Amniotic stem cell (primary cell): ENCODE data around the gene PLA2G15.

ENCODE experiments used
- DNase-seq: peaks from one replicate; lab custom pipeline; 2025; lab: John Stamatoyannopoulos, UW

Gene PLA2G15

DNA sequence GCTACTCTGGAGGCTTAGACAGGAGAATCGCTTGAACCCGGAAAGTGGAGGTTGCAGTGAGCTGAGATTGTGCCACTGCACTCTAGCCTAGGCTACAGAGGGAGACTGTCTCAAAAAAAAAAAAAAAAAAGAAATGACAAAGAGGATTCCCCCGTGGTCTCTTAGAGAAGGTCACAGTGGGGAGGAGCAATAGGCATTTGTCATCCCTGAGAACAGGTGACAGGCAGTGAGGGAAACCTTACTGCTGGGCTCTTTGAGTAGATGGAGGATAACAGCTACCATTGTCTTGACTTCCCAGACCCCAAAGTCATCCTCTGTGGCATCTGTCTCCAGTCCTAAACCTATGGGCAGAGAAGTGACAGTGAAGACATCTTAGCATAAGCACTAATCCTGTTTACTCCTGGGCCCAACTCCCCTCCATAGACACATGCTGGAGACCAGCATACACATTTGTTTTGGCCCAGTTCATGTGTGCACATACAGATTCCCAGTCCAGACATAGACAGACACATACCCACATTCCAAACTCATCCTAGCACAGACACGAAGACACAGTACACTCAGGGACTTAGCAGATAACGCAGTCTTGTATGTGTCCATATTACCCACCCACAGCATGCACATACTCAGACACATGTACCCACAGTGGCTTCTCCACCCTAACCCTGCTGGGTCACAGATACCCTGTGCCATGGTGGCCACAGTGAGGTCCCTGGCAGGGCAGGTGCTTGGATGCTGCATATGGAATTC is 11.9 kb upstream of the PLA2G15 start:
- no peak for DNase-seq

DNA sequence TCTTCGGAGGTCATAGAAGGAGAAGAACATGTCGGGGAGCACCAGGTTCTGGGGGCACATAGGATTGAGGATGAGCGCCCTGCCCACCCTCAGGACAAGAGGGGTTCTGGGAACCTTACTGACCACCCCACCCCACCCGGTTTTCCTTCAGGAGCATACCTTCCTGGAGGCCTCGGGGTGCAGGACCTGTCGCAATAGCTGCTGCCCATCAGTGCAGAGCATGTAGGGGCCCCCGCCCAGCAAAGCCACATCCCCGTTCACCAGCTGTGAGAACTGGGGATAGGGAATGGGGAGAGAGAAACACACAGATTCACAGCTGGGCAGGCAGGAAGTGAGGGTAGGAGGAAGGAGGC is 11.4 kb upstream of the PLA2G15 start:
- no peak for DNase-seq

DNA sequence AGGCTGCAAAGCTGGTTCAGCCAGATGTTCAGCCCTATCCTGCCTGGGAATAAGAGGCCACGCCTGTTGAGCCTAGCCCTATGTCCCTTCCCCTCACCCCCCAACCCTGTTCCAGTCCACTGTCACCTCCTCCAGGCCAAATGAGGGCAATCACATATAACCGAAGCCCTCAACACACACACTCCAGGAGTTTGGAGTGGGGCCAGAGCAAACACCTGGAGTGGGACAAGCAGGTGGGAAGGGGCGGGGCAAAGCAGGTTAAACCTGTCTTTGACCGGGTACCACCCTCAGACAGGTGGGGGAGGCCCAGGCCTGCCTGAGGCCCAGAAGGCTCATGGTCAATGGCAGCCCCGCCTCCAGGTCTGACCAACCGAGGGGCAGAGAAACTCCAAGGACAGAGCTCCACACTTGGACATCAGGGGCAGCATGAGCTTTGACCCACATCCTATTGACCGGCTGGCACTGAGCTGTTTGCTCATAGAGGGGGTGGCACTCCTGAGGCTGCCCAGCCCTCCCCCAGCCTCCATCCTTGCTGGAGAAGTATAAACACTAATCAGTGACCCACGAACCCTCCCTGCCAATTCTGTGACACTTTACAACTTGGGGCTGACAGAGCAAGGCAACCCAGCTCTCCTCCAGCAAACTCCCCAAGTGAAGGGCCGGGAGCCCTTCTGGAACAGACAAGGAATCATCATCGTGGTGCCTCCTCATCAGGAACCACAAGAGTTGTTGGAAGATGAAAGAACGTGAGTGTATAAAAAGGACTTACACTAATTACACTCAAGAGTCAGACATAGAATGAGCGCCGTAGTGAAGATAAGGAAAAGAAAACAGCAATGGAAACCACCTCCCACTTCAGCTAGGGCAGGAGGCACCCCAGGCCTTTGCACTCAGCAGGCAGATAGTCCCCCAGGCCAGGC is 10.7 kb upstream of the PLA2G15 start:
- no peak for DNase-seq

DNA sequence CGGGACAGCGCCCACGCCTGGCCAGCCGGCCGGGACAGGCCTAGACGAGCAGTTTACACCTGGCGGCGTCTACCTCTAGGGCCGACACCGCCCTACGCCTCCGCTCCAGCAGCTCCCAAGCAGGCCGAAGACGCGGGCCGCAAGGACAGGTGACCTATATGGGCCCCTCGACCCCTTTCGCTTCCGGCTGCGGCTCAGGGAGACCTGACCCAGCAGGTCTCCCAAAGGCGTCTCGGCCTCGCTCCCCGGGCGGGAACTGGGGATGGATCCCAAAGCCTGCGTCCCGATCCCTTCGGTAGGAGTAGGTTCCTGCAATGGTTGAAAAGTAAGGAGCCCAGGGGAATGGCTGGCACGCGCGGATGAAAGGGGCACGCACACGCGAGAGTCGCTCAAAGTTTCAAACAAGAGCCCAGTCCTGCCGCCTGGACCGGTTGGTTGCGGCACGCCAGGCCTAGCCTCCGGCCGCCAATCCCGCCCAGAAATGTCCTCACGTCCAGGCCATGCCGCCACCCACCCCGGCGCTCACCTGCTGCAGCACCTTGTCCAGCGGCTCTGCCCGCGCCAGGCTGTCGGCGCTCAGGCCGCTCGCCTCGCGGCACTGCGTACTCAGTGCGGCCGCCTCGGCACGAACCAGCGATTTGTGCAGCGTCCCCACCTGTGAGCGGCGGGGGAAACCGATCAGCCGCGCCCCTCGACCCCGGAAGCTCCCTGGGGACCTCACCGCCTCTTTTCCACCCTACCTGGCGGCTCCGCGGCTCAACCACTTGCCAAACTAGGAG is 9.9 kb upstream of the PLA2G15 start:
- no peak for DNase-seq

DNA sequence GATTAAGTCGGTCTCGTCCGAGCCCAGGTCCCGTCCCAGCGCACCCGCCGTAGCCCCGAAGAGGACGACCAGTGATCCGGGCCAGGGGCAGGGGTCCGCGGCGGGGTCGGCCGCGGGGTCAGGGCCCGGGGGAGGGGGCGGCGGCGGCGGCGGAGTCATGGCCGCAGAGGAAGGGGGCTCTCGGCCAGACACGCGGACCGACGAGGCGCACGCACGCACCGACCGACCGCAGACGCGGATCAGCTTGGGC is 9.4 kb upstream of the PLA2G15 start, which contains the start of gene ESRP2:
Gene ESRP2 (minus strand): TSS at position 241 of the 250 bp plus-strand sequence. CDS start 82 bp downstream, at position 159.
- DNase-seq, result no peak

DNA sequence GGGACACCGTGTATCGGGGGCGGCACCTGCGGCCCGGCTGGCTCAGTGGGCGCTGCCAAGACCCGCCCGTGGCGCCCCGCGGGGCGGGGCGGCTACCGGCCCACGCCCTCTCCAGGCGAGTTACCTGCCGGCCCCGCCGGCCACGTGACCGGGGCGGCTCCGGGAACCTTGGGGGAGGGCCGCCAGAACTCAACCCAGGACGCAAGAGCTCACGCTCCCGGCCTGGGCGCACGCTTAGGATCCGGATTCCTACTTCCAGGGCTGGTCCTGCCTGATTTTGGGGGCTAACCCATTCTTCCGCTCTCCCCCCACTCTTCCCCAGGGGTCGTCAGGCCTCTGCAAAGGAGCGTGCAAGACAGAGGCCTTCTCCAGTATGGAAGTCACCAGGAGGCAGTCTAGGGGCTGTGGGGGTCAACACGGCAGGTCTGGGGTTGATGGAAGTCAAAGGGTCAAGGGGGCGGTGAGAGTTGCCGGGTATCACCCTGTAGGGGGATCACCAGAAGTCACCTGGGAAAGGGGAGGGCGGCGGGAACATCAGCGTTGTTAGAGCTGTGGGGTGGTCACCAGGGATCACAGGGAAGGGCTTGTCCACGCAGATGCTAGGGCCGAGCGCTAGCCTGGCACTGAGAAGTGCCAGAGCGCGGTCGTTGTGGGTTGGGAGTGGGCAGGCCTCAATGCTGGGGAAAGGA is 8.9 kb upstream of the PLA2G15 start:
- DNase-seq, result no peak

DNA sequence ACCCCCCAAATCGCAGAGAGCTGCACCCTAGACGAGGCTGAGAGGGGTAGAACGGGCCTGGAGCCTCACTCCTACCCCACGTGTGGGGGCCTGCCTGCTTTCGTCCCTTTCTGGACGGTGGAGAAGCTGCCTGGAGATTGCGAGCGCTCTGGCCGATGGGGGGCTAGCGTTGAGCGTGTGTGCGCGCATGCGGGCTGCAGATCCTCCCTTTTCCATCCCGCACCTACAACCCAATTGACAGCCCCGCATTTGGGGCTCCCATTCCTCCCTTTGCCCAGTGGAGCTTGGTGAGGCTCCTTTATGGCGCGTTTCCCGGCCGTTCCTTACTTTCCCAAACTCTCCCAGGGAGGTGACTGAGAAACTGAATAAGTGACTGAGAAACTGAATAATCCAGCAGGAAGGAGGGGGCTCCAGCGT is 8.3 kb upstream of the PLA2G15 start:
- DNase-seq, result no peak

DNA sequence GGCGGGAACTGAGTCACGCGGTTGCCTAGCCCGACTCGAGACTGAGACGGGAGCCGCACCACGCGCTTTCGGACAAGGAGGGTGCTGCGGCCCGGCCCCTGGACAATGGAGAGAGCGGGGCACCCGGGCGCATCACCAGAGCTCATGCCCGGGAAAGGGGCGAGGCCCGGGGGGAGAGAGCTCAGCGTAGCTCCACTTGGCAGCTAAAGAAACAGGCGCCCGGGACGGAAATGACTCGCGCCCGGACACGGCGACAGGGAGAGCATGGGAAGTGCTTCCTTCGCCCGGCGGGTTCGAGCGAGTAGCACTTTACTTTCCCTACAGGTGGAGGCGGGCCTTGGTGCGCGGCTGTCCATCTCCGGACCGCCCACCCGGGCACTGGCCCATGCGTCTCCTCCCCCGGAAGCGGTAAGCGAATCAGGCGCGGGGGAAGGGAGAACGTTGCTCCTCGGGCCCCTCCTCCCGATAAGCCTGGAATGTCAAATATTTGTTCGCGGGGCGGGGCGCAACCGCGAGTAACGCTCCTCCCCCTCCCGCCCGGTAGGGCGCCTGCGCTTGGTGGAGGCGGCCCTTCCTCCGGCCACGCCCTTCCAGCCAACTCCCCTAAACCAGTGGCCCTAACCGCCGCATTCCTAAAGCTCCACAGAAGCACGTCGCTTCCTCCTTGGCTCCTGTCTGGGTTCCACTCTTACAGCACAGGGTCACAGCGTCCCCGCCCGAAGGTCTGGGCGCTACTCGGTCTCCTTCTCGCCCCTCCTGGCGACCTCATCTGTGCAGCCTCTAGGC is 7.7 kb upstream of the PLA2G15 start:
- DNase-seq, result peak; percentile 94

DNA sequence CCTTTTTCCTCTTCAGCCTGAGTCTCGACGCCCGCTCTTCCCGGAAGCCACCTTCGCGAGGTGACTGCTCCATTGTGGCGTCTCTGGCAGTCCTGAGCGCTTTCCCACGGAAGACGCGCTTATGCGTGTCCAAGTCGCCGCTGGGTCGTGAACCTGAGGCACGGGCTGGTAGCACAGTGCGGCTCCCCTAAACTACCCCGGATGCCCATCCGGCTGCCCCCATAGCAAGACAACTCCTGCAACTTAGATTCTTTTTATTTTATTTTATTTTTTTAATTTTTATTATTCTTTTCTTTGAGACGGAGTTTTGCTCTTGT is 7.2 kb upstream of the PLA2G15 start:
- no peak for DNase-seq

DNA sequence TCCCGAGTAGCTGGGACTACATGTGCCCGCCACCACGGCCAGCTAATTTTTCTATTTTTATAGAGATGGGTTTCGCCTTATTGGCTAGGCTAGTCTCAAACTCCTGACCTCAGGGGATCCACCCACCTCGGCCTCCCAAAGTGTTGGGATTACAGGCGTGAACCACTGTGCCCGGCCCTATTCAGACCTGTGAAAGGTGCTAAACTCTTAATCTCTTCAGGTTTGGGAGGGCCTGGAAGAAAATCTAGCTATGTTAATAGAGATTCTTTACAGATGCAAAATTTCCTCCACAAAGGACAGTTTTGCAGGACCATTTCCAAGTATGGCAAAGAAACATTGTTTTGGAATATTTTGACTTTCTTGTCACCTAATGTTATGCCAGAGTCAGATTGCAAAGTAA is 3.1 kb upstream of the PLA2G15 start:
- DNase-seq, result no peak

DNA sequence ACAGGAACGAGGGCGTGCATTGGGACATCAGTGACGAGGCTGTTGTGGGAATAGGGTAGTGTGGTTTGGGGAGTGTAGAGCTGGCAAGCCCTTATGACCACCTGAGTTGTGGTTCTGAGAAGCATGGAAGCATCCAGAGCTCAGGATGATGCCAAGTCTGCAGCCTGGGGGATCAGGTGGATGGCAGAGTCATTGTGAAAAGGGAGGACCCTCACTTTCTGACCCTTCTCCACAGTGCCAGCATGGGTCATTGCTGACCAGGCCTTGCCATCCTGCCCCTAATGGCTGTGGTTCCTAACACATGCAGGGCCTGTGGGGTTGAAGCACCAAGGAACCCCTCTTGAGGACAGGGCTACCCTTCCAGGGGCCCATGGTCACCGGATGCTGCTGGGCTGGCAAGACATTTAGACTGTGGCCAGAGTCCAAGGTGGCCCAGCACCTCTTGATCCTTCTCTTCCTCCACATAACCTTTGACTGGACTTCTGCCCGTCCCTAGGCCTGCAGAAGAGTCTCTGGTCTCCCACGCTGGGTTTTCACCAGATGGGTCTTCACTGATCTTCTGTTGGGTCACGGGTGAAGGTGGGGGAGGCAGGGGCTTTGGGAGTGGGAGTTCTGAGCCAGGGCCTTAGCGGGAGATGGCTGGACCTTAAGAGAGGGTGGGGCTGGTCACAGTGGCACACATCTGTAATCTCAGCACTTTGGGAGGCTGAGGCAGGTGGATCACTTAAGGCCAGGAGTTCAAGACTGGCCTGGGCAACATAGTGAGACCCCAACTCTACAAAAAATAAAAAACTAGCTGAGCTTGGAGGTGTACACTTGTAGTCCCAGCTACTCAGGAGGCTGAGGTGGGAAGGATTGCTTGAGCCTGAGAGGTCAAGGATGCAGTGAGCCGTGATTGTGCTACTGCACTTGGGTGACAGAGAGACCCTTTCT is 2.0 kb upstream of the PLA2G15 start:
- DNase-seq, result no peak

DNA sequence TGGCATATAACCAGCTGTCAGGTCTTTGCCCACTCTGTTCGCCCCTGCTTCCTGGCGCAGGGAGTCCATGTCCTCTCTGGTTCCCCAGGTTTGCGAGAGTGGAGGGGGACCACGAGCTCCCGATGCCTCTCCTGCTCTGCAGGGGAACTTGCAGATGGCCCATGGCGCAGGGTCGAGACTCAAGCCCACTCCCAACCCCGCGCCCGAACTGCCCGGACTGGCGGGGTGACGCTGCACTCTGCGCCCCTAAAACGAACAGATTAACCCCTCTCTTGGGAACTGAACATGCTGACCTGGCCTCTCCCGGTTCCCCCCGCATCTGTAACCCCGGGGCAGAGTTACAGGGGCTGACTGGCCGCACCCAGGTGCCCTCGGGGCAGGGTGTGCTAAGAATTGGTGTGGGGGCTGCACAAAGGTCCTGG is 681 bp upstream of the PLA2G15 start:
- no peak for DNase-seq

DNA sequence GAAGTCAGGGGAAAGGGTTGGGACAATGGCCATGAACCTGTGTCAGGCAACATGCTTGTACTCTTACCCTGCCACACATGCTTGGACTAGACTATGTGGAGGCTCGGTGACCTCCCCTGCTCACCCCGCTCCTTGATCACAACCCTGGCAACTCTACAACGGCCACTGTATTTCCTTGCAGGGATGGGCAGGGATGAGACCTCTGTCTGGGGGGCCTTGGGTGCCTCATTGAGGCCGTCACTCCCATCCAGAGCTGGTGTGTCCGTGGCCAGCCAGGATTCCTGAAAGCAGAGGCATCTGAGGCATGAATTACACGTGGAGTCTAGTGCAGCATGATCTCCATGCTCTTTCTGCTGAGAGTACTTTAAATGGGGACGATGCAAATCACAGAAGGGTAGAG is 948 bp downstream of the PLA2G15 start:
- no peak for DNase-seq

DNA sequence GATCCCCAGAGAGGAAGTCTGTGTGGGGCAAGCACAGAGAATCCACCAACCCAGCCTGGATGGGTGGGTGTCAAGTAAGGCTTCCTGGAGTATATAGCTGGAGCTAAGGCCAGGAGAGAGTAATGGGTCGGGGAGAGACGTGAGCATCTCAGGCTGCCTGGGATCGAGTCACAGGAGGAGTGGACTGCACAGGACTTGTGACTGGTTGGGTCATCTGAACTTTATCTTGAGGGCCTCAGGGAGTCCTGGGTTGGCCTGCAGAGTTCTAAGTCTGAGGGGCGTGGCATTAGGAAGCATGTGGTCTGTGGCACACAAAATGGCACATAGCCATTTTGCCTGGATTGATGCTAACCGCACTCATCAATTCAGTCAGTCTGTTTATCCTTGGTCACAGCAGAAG is 1.5 kb downstream of the PLA2G15 start:
- DNase-seq, result no peak

DNA sequence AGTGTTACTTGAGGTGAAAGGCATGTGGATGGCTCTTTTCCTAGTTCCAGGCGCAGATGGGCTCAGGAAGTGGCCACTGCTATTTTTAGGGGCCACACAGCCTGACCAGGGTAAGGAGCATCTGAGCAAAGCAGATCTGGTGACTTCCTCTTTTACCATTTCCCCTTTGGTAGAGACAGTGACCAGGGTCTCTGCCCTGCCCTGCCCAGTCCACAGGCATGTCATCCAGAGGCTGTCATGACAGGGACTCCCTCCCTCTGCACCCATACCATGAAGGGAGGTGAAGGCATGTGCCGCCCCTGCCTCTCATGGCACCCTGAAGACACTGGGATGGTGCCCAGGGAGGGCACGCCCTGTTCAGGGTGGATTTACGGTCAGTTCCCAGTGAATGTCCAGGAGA is 2.2 kb downstream of the PLA2G15 start:
- no peak for DNase-seq

DNA sequence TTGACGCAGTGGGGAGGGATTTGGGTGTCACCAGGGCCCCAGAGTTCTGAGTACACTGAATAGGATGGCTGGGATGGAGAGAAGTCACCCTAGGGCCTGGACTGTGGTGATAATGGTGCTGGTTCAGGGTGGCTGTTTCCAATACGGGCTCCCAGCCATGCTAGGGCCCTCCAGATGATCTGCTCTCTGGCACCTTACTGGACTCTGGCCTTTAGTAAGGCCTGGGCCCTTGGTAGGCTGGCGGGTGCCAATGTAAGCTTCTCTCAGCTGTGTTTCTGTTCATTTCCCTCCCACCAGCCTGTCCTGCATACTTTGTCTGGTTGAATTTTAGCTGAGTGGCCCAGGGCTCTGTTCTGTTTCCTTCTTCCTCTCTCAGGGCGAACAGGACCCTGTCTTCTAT is 2.8 kb downstream of the PLA2G15 start:
- no peak for DNase-seq

DNA sequence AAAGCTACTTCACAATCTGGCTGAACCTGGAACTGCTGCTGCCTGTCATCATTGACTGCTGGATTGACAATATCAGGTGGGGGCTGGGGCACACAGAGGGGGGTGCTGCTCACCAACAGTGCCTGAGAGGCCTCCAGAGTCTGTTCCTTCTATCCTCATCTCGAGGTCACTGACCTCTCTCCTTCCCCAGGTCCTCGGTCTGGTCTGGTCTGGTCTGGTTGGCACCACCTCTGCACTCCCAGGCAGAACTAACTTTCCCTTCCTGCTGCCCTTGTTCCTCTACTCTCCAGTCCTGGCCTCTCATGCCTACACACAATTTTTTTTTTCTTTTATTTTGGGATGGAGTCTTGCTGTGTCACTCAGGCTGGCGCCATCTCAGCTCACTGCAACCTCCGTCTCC is 4.2 kb downstream of the PLA2G15 start:
- DNase-seq, result no peak

DNA sequence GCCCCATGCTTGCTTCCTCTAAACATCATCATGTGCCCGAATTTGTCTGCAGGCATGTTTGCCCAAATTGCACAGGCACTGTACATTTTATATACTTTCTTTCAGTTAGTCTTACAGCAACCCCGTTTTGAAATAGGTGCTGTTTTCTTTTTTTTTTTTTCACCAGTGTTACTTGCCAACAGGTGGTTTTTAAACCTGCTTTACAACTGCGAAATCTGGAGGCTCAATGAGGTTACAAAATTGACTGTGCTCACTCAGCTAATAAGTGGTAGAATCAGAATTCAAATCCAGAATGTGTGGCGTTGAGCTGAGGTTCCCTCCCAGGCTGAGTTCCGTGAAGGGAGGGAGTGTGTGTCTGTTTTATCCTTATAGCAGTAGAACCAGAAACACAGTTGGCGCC is 5.8 kb downstream of the PLA2G15 start:
- no peak for DNase-seq

DNA sequence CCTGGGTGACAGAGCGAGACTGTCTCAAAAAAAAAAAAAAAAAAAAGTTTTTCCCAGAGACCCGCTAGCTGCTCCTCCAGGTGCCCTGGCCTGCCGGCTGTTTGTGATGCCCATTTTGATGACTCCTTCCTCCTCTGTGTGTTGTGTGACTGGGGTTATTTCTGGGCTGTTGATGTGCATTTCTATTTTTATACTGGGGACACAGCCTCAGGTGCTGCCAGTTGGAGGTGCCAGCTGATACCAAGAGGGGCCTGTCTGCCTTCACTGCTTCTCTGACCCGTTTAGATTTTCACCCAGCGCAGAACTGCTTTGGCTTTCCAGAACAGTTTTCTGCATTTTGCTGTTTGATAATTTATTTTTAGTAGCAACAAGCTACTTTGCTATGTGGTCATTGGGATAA is 6.7 kb downstream of the PLA2G15 start:
- DNase-seq, result no peak

DNA sequence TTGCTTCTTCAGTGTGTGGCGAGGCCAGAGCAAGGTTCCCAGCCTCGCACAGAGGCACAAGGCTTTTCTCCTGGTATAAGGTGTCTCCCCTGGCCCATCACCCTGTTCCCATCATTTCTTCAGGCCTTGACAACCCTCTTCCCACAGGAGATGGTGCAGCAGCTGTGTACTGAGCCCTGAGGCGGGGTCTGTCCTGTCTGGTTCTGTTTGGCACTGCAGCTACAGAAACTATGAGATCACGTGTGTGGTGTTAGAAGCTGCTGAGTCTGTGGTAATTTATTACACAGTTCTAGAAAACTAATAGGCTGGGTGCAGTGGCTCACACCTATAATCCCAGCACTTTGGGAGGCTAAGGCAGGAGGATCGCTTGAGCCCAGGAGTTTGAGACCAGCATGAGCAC is 7.2 kb downstream of the PLA2G15 start:
- DNase-seq, result no peak

DNA sequence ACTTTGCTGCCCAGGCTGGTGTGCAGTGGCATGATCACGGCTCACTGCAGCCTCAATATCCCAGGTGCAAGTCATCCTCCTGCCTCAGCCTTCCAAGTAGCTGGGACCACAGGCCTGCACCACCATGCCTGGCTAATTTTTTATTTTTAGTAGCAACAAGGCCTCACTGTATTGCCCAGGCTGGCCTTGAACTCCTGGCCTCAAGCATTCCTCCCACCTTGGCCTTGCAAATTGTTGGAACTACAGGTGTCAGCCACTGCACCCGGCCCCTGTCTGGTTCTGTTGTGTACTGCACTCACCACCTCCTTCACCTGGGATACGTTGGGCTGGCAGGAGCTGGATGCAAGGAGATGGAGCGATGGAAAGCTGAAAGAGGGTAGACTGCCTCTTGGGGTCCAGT is 8.5 kb downstream of the PLA2G15 start:
- DNase-seq, result no peak
